Neural progenitor cell (in vitro differentiated cells): ENCODE data around the gene CNTNAP4. TPM values are rescaled to one million over a fixed set of nuclear protein-coding genes. Genes with fewer than 3 reads are reported as not detected.

Experiments
- DNase-seq: peaks from one replicate; pipeline ENCODE4 v3.0.0-alpha.2; 2016; ENCODE audit warnings: low spot score
- H2AFZ ChIP-seq: fragments of 200-600 bp; sonication (generic); replicated peaks from 2 replicates; pipeline ENCODE4 v1.6.1; 2016; ENCODE audit warnings: antibody characterized with exemption
- H3F3A ChIP-seq: fragments of 200-600 bp; sonication (generic); 2 replicates; pipeline ENCODE4 v1.6.1; 2016; ENCODE audit warnings: antibody characterized with exemption, low read depth
- H3K27ac ChIP-seq: fragments of 200-600 bp; sonication (generic); 2 replicates; pipeline ENCODE4 v1.5.1; 2016; ENCODE audit warnings: mild to moderate bottlenecking
- H3K27me3 ChIP-seq: fragments of 200-600 bp; sonication (generic); 2 replicates; pipeline ENCODE4 v1.6.1; 2016; ENCODE audit warnings: mild to moderate bottlenecking, moderate library complexity
- H3K36me3 ChIP-seq: fragments of 200-600 bp; sonication (generic); 2 replicates; pipeline ENCODE4 v1.5.1; 2016
- H3K4me1 ChIP-seq: fragments of 200-600 bp; sonication (generic); 2 replicates; pipeline ENCODE4 v1.6.1; 2016; ENCODE audit warnings: mixed run types
- H3K4me2 ChIP-seq: fragments of 200-600 bp; sonication (generic); 2 replicates; pipeline ENCODE4 v1.6.1; 2016
- H3K4me3 ChIP-seq: fragments of 200-600 bp; sonication (generic); 2 replicates; pipeline ENCODE4 v1.5.1; 2016
- H3K79me2 ChIP-seq: fragments of 200-600 bp; sonication (generic); 2 replicates; pipeline ENCODE4 v1.6.1; 2016; ENCODE audit warnings: low read depth
- H3K9ac ChIP-seq: fragments of 200-600 bp; sonication (generic); 2 replicates; pipeline ENCODE4 v1.6.1; 2016
- H3K9me3 ChIP-seq: fragments of 200-600 bp; sonication (generic); 2 replicates; pipeline ENCODE4 v1.5.1; 2016; ENCODE audit warnings: low read depth
- H4K20me1 ChIP-seq: fragments of 200-600 bp; sonication (generic); 2 replicates; pipeline ENCODE4 v1.6.1; 2016; ENCODE audit warnings: low read depth
- H3K27ac Mint-ChIP-seq: 3 replicates; pipeline ENCODE4 v1.8.0; 2021; ENCODE audit warnings: mixed read lengths
- H3K27me3 Mint-ChIP-seq: 2 replicates; pipeline ENCODE4 v1.8.0; 2022; ENCODE audit warnings: low read depth, mild to moderate bottlenecking, inconsistent platforms, moderate library complexity, mixed read lengths; ENCODE audit not compliant: insufficient read depth
- H3K36me3 Mint-ChIP-seq: 3 replicates; pipeline ENCODE4 v1.8.0; 2021; ENCODE audit warnings: mixed read lengths
- H3K4me1 Mint-ChIP-seq: 3 replicates; pipeline ENCODE4 v1.8.0; 2021; ENCODE audit warnings: mixed read lengths
- H3K4me3 Mint-ChIP-seq: 3 replicates; pipeline ENCODE4 v1.8.0; 2021; ENCODE audit warnings: mild to moderate bottlenecking, moderate library complexity, mixed read lengths
- H3K9me3 Mint-ChIP-seq: 3 replicates; pipeline ENCODE4 v1.8.0; 2020; ENCODE audit warnings: mixed read lengths
- CTCF ChIP-seq: fragments of 200-600 bp; sonication (generic); IDR thresholded peaks from 2 replicates; pipeline ENCODE4 v1.5.1; 2017; ENCODE audit warnings: antibody characterized with exemption, mild to moderate bottlenecking
- EZH2 ChIP-seq: fragments of 200-600 bp; sonication (generic); IDR thresholded peaks from 2 replicates; pipeline ENCODE4 v1.6.1; 2017; ENCODE audit warnings: antibody characterized with exemption, mild to moderate bottlenecking, moderate library complexity
- EZH2phosphoT487 ChIP-seq: fragments of 200-600 bp; sonication (generic); IDR thresholded peaks from 2 replicates; pipeline ENCODE4 v1.6.1; 2017; ENCODE audit warnings: antibody characterized with exemption
- total RNA-seq: library from RNA; depleted of rRNA; stranded (reverse); fragments of >200 nt; gene quantifications from 2 replicates; pipeline ENCODE4 v1.2.3, GENCODE V29; 2015; ENCODE audit warnings: low replicate concordance

CNTNAP4 gene
- total RNA-seq, 1 donor from 2014 or later: 0.41 TPM

GRCh38 chr16:76490036-76490639, 212.9 kb downstream of the CNTNAP4 start:
- Histone ChIP-seq H3K36me3 (no peaks in the 10 kb centered on the region), H3K4me1 (no peaks in the 10 kb centered on the region), H3K27me3 (no peaks in the 10 kb centered on the region), H2AFZ (no peak overlapping the region), H3K27ac (no peak overlapping the region), H4K20me1 (no peaks in the 10 kb centered on the region), H3K79me2 (no peaks in the 10 kb centered on the region), H3K9ac (no peak overlapping the region), H3K4me2 (no peak overlapping the region), H3K4me3 (no peak overlapping the region), H3K9me3 (no peaks in the 10 kb centered on the region), H3F3A (no peaks in the 10 kb centered on the region)
- Mint-ChIP-seq H3K4me1 (no peaks in the 10 kb centered on the region), H3K36me3 (no peaks in the 10 kb centered on the region), H3K9me3 (peaks cover 3% of the 10 kb centered on the region), H3K27ac (no peak overlapping the region), H3K27me3 (peaks cover 4% of the 10 kb centered on the region), H3K4me3 (no peak overlapping the region)
- TF ChIP-seq EZH2 (no peak), EZH2phosphoT487 (no peak), CTCF (no peak)
- DNase-seq: no peak

- H3K4me3 ChIP-seq: no peak overlapping the region
- H3K9me3 Mint-ChIP-seq: no peaks in the 10 kb centered on the region
- no peaks in the 10 kb centered on the region for H3K36me3 ChIP-seq
- no peaks in the 10 kb centered on the region for H3K4me1 ChIP-seq
- H3K4me3 Mint-ChIP-seq: no peak overlapping the region
- peaks cover 9% of the 10 kb centered on the region for H3K4me1 Mint-ChIP-seq
- no peak overlapping the region for H3K27ac ChIP-seq
- no peak overlapping the region for H3K9ac ChIP-seq
- H3K27ac Mint-ChIP-seq: no peak overlapping the region
- no peak overlapping the region for H3K4me2 ChIP-seq
- no peaks in the 10 kb centered on the region for H3K9me3 ChIP-seq
- no peaks in the 10 kb centered on the region for H3K27me3 ChIP-seq
- H3F3A ChIP-seq: no peaks in the 10 kb centered on the region
- no peaks in the 10 kb centered on the region for H3K36me3 Mint-ChIP-seq
- H3K27me3 Mint-ChIP-seq: no peaks in the 10 kb centered on the region
- TF ChIP-seq EZH2phosphoT487: no peak
- TF ChIP-seq EZH2: no peak
- TF ChIP-seq CTCF: no peak
- no peak overlapping the region for H2AFZ ChIP-seq
- H4K20me1 ChIP-seq: no peaks in the 10 kb centered on the region
- no peak for DNase-seq
- H3K79me2 ChIP-seq: no peaks in the 10 kb centered on the region
These were observed 222.8 kb downstream of the CNTNAP4 start for GRCh38 chr16:76500006-76500405.

GRCh38 chr16:76502063-76502462, 224.9 kb downstream of the CNTNAP4 start:
- Histone ChIP-seq H3K4me3 (no peak overlapping the region), H3K79me2 (no peaks in the 10 kb centered on the region), H2AFZ (no peak overlapping the region), H3K4me1 (no peaks in the 10 kb centered on the region), H3K36me3 (no peaks in the 10 kb centered on the region), H3K9me3 (no peaks in the 10 kb centered on the region), H3K27ac (no peak overlapping the region), H3K9ac (no peak overlapping the region), H3K4me2 (no peak overlapping the region), H3F3A (no peaks in the 10 kb centered on the region), H3K27me3 (no peaks in the 10 kb centered on the region), H4K20me1 (no peaks in the 10 kb centered on the region)
- H3K27ac Mint-ChIP-seq: no peak overlapping the region
- no peaks in the 10 kb centered on the region for H3K9me3 Mint-ChIP-seq
- H3K36me3 Mint-ChIP-seq: no peaks in the 10 kb centered on the region
- peaks cover 9% of the 10 kb centered on the region for H3K4me1 Mint-ChIP-seq
- H3K4me3 Mint-ChIP-seq: no peak overlapping the region
- H3K27me3 Mint-ChIP-seq: no peaks in the 10 kb centered on the region
- no peak for DNase-seq
- TF ChIP-seq EZH2 (no peak), EZH2phosphoT487 (no peak), CTCF (no peak)
